A549 (cell line): ENCODE data around the gene FGF19.

ENCODE experiments used
- POLR2A ChIP-seq: IDR thresholded peaks from 2 replicates; pipeline ENCODE4 v1.6.1; 2012; ENCODE audit warnings: mild to moderate bottlenecking, low read length
- RAD21 ChIP-seq, 2 experiments: fragments of >200 bp in 1 of 2; sonication (Bioruptor Twin) in 1 of 2; formaldehyde crosslinking in 1 of 2; IDR thresholded peaks in 1 of 2; conservative IDR thresholded peaks in 1 of 2; 2 replicates in 1 of 2; 3 replicates in 1 of 2; pipeline ENCODE4 v1.6.1; 2012 to 2018; ENCODE audit warnings: inconsistent platforms in 1 of 2
- TFCP2L1 ChIP-seq: fragments of 250-450 bp; sonication (Bioruptor Pico); IDR thresholded peaks from 2 replicates; pipeline ENCODE4 v1.5.0; 2021; ENCODE audit warnings: mild to moderate bottlenecking
- ZSCAN20 ChIP-seq: fragments of 250-450 bp; sonication (Bioruptor Pico); IDR thresholded peaks from 2 replicates; pipeline ENCODE4 v1.8.0; 2022; ENCODE audit warnings: mild to moderate bottlenecking, moderate library complexity
- TF ChIP-seq, protein P1 (sequence below): fragments of >200 bp; sonication (Bioruptor Twin); formaldehyde crosslinking; IDR thresholded peaks from 3 replicates; pipeline ENCODE4 v1.5.1; 2016

DNA sequence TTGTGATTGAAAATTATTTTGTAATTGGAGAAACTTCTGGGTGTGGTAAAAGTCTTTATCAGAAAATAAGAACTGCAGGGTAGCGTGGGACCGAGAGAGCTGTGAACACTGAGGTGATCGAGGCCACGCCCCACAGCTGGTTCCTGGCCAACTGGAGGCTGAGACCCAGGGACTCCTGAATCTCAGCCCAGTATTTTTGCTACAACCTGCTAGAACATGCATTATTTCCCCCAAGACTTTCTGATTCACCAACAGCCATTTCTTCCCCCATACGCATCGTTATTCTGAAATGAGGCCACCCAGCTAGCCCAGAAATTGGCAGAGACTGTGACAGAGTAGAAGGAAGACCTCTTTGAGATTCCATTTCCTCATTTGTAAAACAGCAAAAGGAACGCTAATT, 3.4 kb upstream of the FGF19 start:
- TF ChIP-seq POLR2A (no peak), TFCP2L1 (CRISPR knock-in tag) (no peak), ZSCAN20 (CRISPR knock-in tag) (no peak), RAD21 (conservative IDR thresholded peaks at IDR 0.05 in 1 of 2, IDR thresholded peaks at IDR 0.05 in 1 of 2) (no peak)
- TF ChIP-seq, protein P1, sequence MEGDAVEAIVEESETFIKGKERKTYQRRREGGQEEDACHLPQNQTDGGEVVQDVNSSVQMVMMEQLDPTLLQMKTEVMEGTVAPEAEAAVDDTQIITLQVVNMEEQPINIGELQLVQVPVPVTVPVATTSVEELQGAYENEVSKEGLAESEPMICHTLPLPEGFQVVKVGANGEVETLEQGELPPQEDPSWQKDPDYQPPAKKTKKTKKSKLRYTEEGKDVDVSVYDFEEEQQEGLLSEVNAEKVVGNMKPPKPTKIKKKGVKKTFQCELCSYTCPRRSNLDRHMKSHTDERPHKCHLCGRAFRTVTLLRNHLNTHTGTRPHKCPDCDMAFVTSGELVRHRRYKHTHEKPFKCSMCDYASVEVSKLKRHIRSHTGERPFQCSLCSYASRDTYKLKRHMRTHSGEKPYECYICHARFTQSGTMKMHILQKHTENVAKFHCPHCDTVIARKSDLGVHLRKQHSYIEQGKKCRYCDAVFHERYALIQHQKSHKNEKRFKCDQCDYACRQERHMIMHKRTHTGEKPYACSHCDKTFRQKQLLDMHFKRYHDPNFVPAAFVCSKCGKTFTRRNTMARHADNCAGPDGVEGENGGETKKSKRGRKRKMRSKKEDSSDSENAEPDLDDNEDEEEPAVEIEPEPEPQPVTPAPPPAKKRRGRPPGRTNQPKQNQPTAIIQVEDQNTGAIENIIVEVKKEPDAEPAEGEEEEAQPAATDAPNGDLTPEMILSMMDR, result no peak
